Measurements from ENCODE around the gene OPA1. TPM values are rescaled to one million over a fixed set of nuclear protein-coding genes. Genes with fewer than 3 reads are reported as not detected.

OPA1 gene
- total and polyA plus RNA-seq, 2 of the 13 experiments (the other 11 are each of a cell fraction or from before 2014, with no cell fraction given): 26.7 to 78.5 TPM

- no peak; the same call in none of the 2 replicates for TF ChIP-seq ZBTB4 (CRISPR knock-in tag; IDR thresholded peaks at IDR 0.05; ENCODE audit: borderline replicate concordance)
- TF ChIP-seq ZNF383 (CRISPR knock-in tag; IDR thresholded peaks at IDR 0.05; ENCODE audit: borderline replicate concordance): no peak
- TF ChIP-seq ZNF775 (CRISPR knock-in tag; IDR thresholded peaks at IDR 0.05; ENCODE audit: borderline replicate concordance): no peak
- TF ChIP-seq TOE1 (CRISPR knock-in tag; IDR thresholded peaks at IDR 0.05): no peak
- TF ChIP-seq ZNF292 (CRISPR knock-in tag; IDR thresholded peaks at IDR 0.05; ENCODE audit: borderline replicate concordance, low read depth): peak; percentile 82
- peak; percentile 91 for TF ChIP-seq TEAD3 (CRISPR knock-in tag; optimal IDR thresholded peaks at IDR 0.05; ENCODE audit: borderline replicate concordance)
- no peak for TF ChIP-seq ADNP (CRISPR knock-in tag; IDR thresholded peaks at IDR 0.05)
- peak; percentile 65; the same call in 1 of the 2 replicates for TF ChIP-seq MAZ (IDR thresholded peaks at IDR 0.05; ENCODE audit: borderline replicate concordance, low read depth, low read length)
- no peak; the same call in 1 of the 2 replicates for TF ChIP-seq MAZ (CRISPR knock-in tag; IDR thresholded peaks at IDR 0.05; ENCODE audit: low read depth)
- peak; percentile 93; the same call in 1 of the 2 replicates for TF ChIP-seq ZNF609 (CRISPR knock-in tag; IDR thresholded peaks at IDR 0.05; ENCODE audit: borderline replicate concordance)
- no peak for TF ChIP-seq ATF6 (CRISPR knock-in tag; conservative IDR thresholded peaks at IDR 0.05)
- TF ChIP-seq ZSCAN20 (CRISPR knock-in tag; IDR thresholded peaks at IDR 0.05; ENCODE audit: borderline replicate concordance): no peak
- no peak for TF ChIP-seq TP53 (CRISPR knock-in tag; conservative IDR thresholded peaks at IDR 0.05)
- peak; percentile 66; the same call in 1 of the 2 replicates for TF ChIP-seq ZNF264 (CRISPR knock-in tag; IDR thresholded peaks at IDR 0.05)
- TF ChIP-seq THRA (CRISPR knock-in tag; IDR thresholded peaks at IDR 0.05; ENCODE audit: borderline replicate concordance): peak; percentile 96
- no peak for TF ChIP-seq ZNF547 (CRISPR knock-in tag; IDR thresholded peaks at IDR 0.05)
These were observed 118.5 kb downstream of the OPA1 start (continued) for GRCh38 chr3:193711523-193711963.
